Neural progenitor cell (in vitro differentiated cells): Measurements from ENCODE around the gene GOLGA1. TPM values are rescaled to one million over a fixed set of nuclear protein-coding genes. Genes with fewer than 3 reads are reported as not detected.

Experiments
- DNase-seq: peaks from one replicate; pipeline ENCODE4 v3.0.0-alpha.2; 2016; ENCODE audit warnings: low spot score
- H2AFZ ChIP-seq: fragments of 200-600 bp; sonication (generic); replicated peaks from 2 replicates; pipeline ENCODE4 v1.6.1; 2016; ENCODE audit warnings: antibody characterized with exemption
- H3F3A ChIP-seq: fragments of 200-600 bp; sonication (generic); 2 replicates; pipeline ENCODE4 v1.6.1; 2016; ENCODE audit warnings: antibody characterized with exemption, low read depth
- H3K27ac ChIP-seq: fragments of 200-600 bp; sonication (generic); 2 replicates; pipeline ENCODE4 v1.5.1; 2016; ENCODE audit warnings: mild to moderate bottlenecking
- H3K27me3 ChIP-seq: fragments of 200-600 bp; sonication (generic); 2 replicates; pipeline ENCODE4 v1.6.1; 2016; ENCODE audit warnings: mild to moderate bottlenecking, moderate library complexity
- H3K36me3 ChIP-seq: fragments of 200-600 bp; sonication (generic); 2 replicates; pipeline ENCODE4 v1.5.1; 2016
- H3K4me1 ChIP-seq: fragments of 200-600 bp; sonication (generic); 2 replicates; pipeline ENCODE4 v1.6.1; 2016; ENCODE audit warnings: mixed run types
- H3K4me2 ChIP-seq: fragments of 200-600 bp; sonication (generic); 2 replicates; pipeline ENCODE4 v1.6.1; 2016
- H3K4me3 ChIP-seq: fragments of 200-600 bp; sonication (generic); 2 replicates; pipeline ENCODE4 v1.5.1; 2016
- H3K79me2 ChIP-seq: fragments of 200-600 bp; sonication (generic); 2 replicates; pipeline ENCODE4 v1.6.1; 2016; ENCODE audit warnings: low read depth
- H3K9ac ChIP-seq: fragments of 200-600 bp; sonication (generic); 2 replicates; pipeline ENCODE4 v1.6.1; 2016
- H3K9me3 ChIP-seq: fragments of 200-600 bp; sonication (generic); 2 replicates; pipeline ENCODE4 v1.5.1; 2016; ENCODE audit warnings: low read depth
- H4K20me1 ChIP-seq: fragments of 200-600 bp; sonication (generic); 2 replicates; pipeline ENCODE4 v1.6.1; 2016; ENCODE audit warnings: low read depth
- H3K27ac Mint-ChIP-seq: 3 replicates; pipeline ENCODE4 v1.8.0; 2021; ENCODE audit warnings: mixed read lengths
- H3K27me3 Mint-ChIP-seq: 2 replicates; pipeline ENCODE4 v1.8.0; 2022; ENCODE audit warnings: low read depth, mild to moderate bottlenecking, inconsistent platforms, moderate library complexity, mixed read lengths; ENCODE audit not compliant: insufficient read depth
- H3K36me3 Mint-ChIP-seq: 3 replicates; pipeline ENCODE4 v1.8.0; 2021; ENCODE audit warnings: mixed read lengths
- H3K4me1 Mint-ChIP-seq: 3 replicates; pipeline ENCODE4 v1.8.0; 2021; ENCODE audit warnings: mixed read lengths
- H3K4me3 Mint-ChIP-seq: 3 replicates; pipeline ENCODE4 v1.8.0; 2021; ENCODE audit warnings: mild to moderate bottlenecking, moderate library complexity, mixed read lengths
- H3K9me3 Mint-ChIP-seq: 3 replicates; pipeline ENCODE4 v1.8.0; 2020; ENCODE audit warnings: mixed read lengths
- EZH2 ChIP-seq: fragments of 200-600 bp; sonication (generic); IDR thresholded peaks from 2 replicates; pipeline ENCODE4 v1.6.1; 2017; ENCODE audit warnings: antibody characterized with exemption, mild to moderate bottlenecking, moderate library complexity
- EZH2phosphoT487 ChIP-seq: fragments of 200-600 bp; sonication (generic); IDR thresholded peaks from 2 replicates; pipeline ENCODE4 v1.6.1; 2017; ENCODE audit warnings: antibody characterized with exemption
- total RNA-seq: library from RNA; depleted of rRNA; stranded (reverse); fragments of >200 nt; gene quantifications from 2 replicates; pipeline ENCODE4 v1.2.3, GENCODE V29; 2015; ENCODE audit warnings: low replicate concordance
- TF ChIP-seq, protein P1 (sequence below): fragments of 200-600 bp; sonication (generic); IDR thresholded peaks from 2 replicates; pipeline ENCODE4 v1.5.1; 2017; ENCODE audit warnings: antibody characterized with exemption, mild to moderate bottlenecking

GOLGA1 gene
- total RNA-seq, 1 donor from 2014 or later: 17.8 TPM

GRCh38 chr9:124914753-124915405 lies 26.0 kb downstream of the GOLGA1 start:
- no peak for DNase-seq
- no peak overlapping the region for H3K27ac ChIP-seq
- no peaks in the 10 kb centered on the region for H4K20me1 ChIP-seq
- H3K4me2 ChIP-seq: no peak overlapping the region
- Mint-ChIP-seq H3K4me3 (no peak overlapping the region), H3K4me1 (no peaks in the 10 kb centered on the region), H3K36me3 (peaks cover 13% of the 10 kb centered on the region), H3K27ac (no peak overlapping the region), H3K9me3 (no peaks in the 10 kb centered on the region), H3K27me3 (peaks cover 3% of the 10 kb centered on the region)
- no peaks in the 10 kb centered on the region for H3K79me2 ChIP-seq
- H3K4me3 ChIP-seq: no peak overlapping the region
- no peak overlapping the region for H3K9ac ChIP-seq
- no peaks in the 10 kb centered on the region for H3K9me3 ChIP-seq
- H3K36me3 ChIP-seq: no peaks in the 10 kb centered on the region
- peaks cover 3% of the 10 kb centered on the region for H3F3A ChIP-seq
- TF ChIP-seq, protein P1, sequence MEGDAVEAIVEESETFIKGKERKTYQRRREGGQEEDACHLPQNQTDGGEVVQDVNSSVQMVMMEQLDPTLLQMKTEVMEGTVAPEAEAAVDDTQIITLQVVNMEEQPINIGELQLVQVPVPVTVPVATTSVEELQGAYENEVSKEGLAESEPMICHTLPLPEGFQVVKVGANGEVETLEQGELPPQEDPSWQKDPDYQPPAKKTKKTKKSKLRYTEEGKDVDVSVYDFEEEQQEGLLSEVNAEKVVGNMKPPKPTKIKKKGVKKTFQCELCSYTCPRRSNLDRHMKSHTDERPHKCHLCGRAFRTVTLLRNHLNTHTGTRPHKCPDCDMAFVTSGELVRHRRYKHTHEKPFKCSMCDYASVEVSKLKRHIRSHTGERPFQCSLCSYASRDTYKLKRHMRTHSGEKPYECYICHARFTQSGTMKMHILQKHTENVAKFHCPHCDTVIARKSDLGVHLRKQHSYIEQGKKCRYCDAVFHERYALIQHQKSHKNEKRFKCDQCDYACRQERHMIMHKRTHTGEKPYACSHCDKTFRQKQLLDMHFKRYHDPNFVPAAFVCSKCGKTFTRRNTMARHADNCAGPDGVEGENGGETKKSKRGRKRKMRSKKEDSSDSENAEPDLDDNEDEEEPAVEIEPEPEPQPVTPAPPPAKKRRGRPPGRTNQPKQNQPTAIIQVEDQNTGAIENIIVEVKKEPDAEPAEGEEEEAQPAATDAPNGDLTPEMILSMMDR: no peak
- TF ChIP-seq EZH2 (no peak), EZH2phosphoT487 (no peak)
- H3K27me3 ChIP-seq: no peaks in the 10 kb centered on the region
- no peak overlapping the region for H2AFZ ChIP-seq
- no peaks in the 10 kb centered on the region for H3K4me1 ChIP-seq

- H3K9me3 ChIP-seq: no peaks in the 10 kb centered on the region
- Mint-ChIP-seq H3K36me3 (peaks cover 8% of the 10 kb centered on the region), H3K4me1 (no peaks in the 10 kb centered on the region), H3K27ac (no peak overlapping the region), H3K27me3 (no peaks in the 10 kb centered on the region), H3K4me3 (no peak overlapping the region), H3K9me3 (no peaks in the 10 kb centered on the region)
- no peaks in the 10 kb centered on the region for H3K79me2 ChIP-seq
- H3K27ac ChIP-seq: no peak overlapping the region
- no peak for TF ChIP-seq EZH2
- TF ChIP-seq, protein P1: no peak
- TF ChIP-seq EZH2phosphoT487: no peak
- H3F3A ChIP-seq: peaks cover 3% of the 10 kb centered on the region
- no peak overlapping the region for H3K4me3 ChIP-seq
- H3K9ac ChIP-seq: no peak overlapping the region
- H4K20me1 ChIP-seq: no peaks in the 10 kb centered on the region
- no peak for DNase-seq
- H3K4me2 ChIP-seq: no peak overlapping the region
- no peaks in the 10 kb centered on the region for H3K27me3 ChIP-seq
- H2AFZ ChIP-seq: no peak overlapping the region
- H3K36me3 ChIP-seq: no peaks in the 10 kb centered on the region
- H3K4me1 ChIP-seq: no peaks in the 10 kb centered on the region
Observed at GRCh38 chr9:124913378-124913777, 27.5 kb downstream of the GOLGA1 start.

GRCh38 chr9:124911766-124912165 lies 29.1 kb downstream of the GOLGA1 start:
- no peaks in the 10 kb centered on the region for H3K9me3 Mint-ChIP-seq
- TF ChIP-seq EZH2 (no peak), EZH2phosphoT487 (no peak)
- TF ChIP-seq, protein P1: no peak
- peaks cover 5% of the 10 kb centered on the region for H3K36me3 Mint-ChIP-seq

More at GRCh38 chr9:124911766-124912165, 29.1 kb downstream of the GOLGA1 start:
- H3K4me3 ChIP-seq: no peak overlapping the region
- H3K4me2 ChIP-seq: no peak overlapping the region
- no peak for DNase-seq
- Mint-ChIP-seq H3K4me1 (no peaks in the 10 kb centered on the region), H3K27me3 (no peaks in the 10 kb centered on the region), H3K27ac (no peak overlapping the region), H3K4me3 (no peak overlapping the region)
- no peaks in the 10 kb centered on the region for H3K4me1 ChIP-seq
- no peaks in the 10 kb centered on the region for H3K9me3 ChIP-seq
- H3K27me3 ChIP-seq: no peaks in the 10 kb centered on the region
- H4K20me1 ChIP-seq: no peaks in the 10 kb centered on the region
- H3K36me3 ChIP-seq: no peaks in the 10 kb centered on the region
- H3K79me2 ChIP-seq: no peaks in the 10 kb centered on the region
- no peak overlapping the region for H3K27ac ChIP-seq
- H3K9ac ChIP-seq: no peak overlapping the region
- H3F3A ChIP-seq: no peaks in the 10 kb centered on the region
- no peak overlapping the region for H2AFZ ChIP-seq
